ENCODE data around the gene ATP2C2.

DNA sequence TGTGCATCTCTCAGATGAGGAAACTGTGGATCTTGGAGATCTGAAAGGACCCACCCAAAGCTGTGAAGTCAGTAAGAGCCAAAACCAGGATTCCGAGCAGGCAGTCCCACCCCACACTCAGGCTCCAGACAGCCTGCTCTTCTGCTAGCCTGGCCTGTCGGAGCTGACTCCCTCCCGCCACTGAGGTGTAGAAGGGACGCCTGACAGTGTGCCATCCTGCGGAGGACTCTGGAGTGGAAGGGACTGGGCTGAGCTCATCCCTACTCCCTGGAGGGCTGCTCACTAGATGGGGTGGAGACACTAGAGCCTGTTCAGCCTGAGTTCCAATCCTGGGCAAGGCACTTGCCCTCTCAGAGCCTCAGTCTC, 37.7 kb upstream of the ATP2C2 start:
- TF ChIP-seq, protein P1, sequence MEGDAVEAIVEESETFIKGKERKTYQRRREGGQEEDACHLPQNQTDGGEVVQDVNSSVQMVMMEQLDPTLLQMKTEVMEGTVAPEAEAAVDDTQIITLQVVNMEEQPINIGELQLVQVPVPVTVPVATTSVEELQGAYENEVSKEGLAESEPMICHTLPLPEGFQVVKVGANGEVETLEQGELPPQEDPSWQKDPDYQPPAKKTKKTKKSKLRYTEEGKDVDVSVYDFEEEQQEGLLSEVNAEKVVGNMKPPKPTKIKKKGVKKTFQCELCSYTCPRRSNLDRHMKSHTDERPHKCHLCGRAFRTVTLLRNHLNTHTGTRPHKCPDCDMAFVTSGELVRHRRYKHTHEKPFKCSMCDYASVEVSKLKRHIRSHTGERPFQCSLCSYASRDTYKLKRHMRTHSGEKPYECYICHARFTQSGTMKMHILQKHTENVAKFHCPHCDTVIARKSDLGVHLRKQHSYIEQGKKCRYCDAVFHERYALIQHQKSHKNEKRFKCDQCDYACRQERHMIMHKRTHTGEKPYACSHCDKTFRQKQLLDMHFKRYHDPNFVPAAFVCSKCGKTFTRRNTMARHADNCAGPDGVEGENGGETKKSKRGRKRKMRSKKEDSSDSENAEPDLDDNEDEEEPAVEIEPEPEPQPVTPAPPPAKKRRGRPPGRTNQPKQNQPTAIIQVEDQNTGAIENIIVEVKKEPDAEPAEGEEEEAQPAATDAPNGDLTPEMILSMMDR (IDR thresholded peaks at IDR 0.05) = no peak
- no peak for TF ChIP-seq EZH2 (IDR thresholded peaks at IDR 0.05)

All from neural progenitor cell (in vitro differentiated cells).